Endometrium (tissue), 2 donors: Measurements from ENCODE around the gene MAT2B.
A peak's percentile ranks its signal among the peaks of the same experiment; 100 is the strongest.

ENCODE experiments used
- FAIRE-seq: peaks from 2 replicates; lab custom pipeline; 2012; peaks lifted over from hg19 to GRCh38; lab: Jason Lieb, UNC
- donor health status: control.
- donor health status: control.

MAT2B gene

DNA sequence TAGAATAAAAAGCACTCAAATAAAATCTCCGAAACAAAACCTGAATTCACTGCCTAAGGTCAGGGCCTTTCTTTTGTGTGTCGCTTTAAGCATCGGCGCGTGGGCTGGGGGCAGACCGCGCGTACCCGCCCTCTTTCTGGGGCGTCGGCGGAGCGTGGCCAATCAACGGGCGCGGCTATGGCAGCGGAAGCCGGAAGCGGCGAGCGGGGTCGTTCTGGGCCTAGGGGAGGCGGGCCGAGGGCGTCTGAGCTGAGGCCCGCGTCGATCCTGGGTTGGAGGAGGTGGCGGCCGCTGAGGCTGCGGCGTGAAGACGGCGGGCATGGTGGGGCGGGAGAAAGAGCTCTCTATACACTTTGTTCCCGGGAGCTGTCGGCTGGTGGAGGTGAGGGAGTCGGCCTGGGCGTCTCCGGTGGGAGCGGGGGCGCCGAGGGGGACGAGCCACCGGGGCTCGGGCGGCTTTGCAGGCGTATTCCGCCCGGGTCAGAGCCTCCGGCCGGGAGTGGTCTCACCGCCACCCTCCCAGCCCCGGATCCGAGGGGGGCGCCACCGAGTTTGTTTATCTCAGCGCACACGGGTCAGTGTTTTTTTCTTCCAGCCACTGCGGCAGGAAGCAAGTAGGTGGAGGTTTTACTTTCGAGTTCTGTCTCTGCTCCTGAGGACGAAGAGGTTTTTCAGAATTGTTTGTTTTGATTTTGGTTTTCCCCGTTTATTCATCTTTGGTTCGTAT, at the start of gene MAT2B:
Gene MAT2B, plus strand, starts transcription at position 252 of the 727 bp plus-strand sequence. Its CDS starts 68 bp downstream, at position 320.
- FAIRE-seq: peak; percentile 76

DNA sequence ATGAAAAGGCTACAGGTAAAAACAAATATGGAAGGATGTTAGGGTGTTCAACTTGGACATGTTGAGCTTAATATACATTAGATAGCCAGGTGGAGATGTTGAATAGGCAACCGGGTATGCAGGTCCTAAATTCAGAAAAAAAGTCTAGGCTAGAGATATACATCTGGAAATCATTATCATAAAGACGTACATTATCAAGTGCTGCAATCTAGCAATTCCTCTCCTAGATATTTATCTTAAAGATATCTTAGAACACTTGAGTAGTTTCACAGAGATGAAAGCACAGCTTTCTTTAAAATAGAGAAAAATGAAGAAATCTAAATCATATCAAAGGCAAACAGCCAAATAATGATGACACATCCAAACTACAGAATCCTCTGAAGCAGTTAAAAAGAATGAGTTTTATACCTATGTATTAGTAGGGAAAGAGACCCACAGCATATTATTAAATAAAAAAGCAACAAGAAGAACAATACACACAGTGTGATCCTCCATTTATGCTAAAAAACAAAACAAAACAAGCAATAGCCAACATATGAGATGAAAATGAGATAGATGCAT, 49.3 kb upstream of the MAT2B start:
- no peak for FAIRE-seq

DNA sequence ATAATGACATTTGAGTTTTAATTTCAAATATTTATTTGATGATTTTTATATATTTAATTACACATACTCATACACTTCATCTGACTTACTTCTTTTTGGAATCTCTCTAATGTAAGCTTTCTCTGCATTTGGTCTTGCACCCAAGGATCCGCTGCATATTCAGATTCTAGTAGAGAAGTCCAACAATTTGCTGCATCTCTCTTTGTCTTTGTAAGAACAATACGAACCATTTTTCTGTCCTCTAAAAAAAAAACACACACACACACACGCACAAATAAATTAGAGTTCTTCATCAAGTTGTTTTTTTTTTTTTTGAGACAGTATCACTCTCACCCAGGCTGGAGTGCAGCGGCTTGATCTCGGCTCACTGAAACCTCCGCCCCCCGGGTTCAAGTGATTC, 48.6 kb upstream of the MAT2B start:
- FAIRE-seq: no peak

DNA sequence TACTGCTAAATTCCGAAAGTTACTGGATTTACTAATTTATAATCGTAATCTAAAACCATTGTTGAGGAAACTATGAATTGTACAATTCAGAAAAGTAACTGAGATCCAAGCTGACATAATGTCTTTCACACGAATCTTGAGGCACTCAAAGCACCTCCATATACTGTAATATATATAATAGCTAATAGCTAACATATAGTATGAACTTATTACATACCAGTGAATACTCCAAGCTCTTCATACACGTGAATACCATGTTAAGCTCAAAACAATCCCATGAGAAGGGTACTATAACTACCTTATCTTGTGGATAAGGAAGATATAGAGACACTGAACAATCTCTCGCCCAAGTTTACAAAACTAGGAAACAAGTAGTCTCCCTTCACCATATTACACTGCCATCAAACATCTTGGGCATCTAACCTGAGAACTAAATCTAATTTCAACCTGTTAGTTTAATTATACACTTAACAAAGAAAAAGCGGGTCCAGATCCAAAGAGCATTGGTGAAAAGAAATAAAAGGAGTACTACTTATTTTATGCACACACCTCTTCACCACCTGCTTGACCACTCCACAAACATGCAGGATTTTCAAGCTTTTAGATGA, 46.5 kb upstream of the MAT2B start:
- no peak for FAIRE-seq

DNA sequence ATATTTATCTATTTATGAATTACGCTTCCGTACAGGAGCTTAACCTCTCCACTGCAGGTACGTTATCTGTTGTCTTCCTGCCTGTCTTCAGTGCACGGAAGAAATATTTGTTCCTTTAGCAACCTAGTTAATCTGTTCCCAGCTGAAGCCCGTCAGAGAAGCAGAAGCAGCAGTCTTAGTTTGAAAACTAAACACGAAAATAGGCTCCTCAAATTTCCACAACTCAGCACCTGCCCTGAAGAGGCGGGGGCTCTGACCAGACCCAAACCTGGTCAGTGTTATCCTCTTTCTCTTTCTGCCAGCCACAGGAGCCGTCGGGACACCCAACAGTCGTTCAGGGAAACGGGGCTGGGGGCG, 46.0 kb upstream of the MAT2B start:
- FAIRE-seq: no peak

DNA sequence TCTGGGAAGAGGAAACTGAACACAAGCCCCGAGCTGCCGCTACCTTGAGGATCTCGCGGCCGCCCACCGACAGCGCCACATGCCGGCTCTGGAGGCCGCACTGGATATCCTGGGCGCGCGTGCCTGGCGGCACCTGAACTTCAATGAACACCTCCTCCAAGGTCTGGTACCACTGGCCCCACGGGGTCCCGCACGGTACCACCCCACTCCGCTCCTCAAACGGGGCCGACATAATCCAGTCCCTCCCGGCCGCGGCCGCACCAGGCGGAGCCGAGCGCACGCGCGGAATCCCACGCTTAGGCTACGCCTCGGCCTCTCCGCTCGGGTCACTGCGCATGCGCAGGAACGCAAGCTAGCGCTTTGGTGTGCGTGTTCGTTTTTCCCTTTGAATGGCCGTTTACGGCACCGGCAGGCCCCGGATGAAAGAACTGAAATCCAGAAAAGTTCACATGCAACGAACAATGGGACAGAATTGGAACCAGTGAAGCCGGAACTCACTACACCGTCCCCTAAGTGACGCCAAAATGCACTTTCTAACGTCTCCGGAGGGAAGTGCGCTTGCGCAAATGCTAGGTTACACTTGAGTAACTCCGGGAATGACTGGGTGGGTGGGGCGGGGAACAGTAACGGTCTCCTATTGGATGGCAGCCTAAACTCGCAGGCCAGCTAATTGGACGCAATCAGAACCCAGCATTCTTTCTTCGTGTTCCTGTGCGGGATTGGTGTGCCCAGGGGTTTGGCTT, 45.4 kb upstream of the MAT2B start, which contains the start of gene NUDCD2:
Gene NUDCD2, minus strand, starts transcription at position 284 of the 743 bp plus-strand sequence. Its CDS starts 52 bp downstream, at position 232.
- FAIRE-seq: no peak

DNA sequence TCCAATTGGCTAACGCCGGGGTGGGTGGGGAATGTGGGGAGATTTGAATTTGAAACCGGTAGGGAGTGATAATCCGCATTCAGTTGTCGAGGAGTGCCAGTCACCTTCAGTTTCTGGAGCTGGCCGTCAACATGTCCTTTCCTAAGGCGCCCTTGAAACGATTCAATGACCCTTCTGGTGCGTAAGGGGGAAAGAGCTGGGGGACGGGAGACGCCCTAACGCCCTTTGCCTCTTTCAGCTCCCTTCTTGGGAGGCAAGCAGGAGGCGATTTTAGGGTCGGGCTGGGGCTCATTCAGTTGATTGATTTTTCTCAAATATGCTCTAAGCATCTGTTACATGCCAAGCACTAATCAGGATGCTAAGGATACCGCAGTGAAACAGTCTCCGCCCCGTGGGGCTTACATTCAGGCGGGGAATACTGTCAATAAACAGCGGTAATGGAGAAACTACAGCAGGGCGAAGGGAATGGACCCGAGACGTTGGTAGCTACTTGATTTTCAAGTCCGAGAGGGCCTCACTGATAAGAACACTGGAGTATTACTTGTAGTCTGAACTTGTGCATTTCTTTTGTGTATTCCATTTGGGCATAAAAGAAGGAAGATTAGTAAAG, 44.8 kb upstream of the MAT2B start, which contains the start of gene HMMR:
Gene HMMR, plus strand, starts transcription at position 71 of the 610 bp plus-strand sequence. Its CDS starts 61 bp downstream, at position 132.
- FAIRE-seq: no peak

DNA sequence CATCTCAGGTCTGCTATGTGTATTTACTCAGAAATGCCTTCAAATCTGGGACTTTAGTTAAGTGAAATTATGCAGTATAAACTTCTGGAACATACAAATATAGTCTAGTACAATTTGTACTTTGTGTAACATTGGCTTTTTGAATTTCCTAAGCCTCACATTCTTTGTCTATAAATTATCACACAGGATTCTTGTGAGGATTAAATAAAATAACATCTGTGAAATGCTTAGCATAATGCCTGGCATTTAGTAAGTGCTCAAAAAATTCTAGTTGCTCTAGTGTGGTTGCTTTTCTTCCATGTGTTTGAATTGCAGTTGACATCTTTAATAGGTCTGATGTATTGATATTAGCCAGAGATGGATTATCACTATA, 42.4 kb upstream of the MAT2B start:
- FAIRE-seq: no peak

DNA sequence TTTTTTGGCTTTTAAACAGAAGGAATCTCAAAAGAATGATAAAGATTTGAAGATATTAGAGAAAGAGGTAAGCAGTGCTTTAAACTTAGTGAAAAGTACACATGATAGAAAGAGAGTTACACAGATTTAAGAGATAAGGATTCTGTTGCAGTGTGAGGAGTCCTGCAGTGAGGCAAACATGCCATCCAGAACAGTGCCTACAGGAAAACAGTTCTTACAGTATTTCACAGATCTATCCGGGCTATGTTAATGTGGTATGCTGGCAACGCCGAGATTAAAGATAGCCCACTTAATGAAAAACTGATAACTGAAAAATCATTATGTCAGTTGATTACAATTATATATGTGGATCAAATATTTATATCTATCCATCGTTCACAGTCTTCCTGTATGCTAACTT, 37.7 kb upstream of the MAT2B start:
- FAIRE-seq: no peak

DNA sequence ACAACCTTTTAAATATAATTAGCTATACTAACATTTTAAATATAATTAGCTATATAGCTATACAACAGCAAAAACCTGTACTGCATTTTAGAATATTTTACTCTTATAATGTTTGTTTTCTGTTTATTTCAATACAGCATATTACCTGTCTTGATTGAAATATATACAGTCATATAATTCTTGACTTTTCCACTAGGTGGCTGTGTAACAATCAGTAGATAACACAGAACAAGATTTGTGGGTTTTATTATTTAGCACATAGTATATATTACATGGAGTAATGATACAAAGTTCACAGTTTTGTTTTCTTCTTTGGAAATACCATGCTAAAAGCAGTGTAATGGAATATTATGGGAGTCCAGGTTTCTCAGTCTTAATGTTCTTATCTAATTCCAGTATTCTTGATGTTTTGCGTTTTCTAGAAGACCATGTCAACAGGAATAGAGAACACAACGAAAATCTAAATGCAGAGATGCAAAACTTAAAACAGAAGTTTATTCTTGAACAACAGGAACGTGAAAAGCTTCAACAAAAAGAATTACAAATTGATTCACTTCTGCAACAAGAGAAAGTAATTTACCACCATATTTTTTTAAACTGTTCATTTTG, 31.7 kb upstream of the MAT2B start:
- FAIRE-seq: peak; percentile 79

DNA sequence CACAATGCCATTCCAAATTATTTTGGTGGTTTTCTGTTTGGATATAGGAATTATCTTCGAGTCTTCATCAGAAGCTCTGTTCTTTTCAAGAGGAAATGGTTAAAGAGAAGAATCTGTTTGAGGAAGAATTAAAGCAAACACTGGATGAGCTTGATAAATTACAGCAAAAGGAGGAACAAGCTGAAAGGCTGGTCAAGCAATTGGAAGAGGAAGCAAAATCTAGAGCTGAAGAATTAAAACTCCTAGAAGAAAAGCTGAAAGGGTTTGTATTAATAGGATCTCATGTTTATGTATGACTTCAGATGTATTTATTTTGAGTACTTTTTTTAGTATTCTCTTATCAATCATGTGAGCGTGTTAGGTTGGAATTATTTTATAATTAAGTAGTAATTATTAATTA, 30.0 kb upstream of the MAT2B start:
- no peak for FAIRE-seq

DNA sequence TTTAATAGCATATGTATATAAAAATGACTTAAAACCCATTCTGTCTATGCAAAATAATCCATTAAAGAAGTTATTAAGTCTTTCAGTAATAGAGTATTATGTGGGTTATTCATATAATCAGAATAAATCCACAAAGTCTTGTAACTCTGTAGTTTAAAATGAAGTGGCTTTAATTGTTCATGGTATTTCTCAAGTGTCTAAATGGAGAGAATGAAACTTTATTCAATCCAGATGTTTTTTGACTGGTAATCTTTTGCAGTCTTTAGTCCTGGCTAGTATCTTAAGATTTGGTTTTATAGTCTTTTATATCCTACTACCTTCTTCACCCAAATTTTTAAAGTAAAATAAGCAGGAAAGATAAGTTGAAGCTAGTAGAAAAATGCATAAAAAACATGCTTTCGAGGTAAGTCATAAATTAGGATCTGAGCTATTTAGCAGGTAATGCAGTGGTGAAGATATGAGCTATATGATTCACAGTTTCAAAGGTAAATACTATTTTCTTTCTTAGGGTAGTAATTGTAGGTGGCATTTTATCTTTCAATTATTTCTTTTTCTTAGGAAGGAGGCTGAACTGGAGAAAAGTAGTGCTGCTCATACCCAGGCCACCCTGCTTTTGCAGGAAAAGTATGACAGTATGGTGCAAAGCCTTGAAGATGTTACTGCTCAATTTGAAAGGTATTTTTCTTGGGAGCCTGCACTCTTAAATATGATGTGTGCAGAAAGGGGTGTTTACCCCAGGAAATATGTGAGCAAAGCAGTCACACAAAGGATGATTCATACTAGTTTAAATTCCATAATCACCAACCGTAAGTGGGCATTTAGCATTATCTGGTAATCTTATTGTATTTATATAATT, 27.1 kb upstream of the MAT2B start:
- peak; percentile 77 for FAIRE-seq

DNA sequence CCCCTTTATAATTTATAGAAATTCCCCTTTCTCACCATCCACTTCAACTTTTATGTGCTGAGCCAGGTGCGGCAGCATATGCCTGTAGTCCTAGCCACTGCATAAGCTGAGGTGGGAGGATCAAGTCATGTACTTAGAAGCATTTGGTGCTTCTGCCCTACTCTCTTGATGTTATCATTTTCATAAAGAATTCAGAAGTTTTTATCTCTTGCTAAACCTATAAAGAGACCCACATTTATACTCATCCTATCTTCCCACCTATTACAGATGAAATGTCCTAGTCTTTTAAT, 26.5 kb upstream of the MAT2B start:
- FAIRE-seq: no peak

DNA sequence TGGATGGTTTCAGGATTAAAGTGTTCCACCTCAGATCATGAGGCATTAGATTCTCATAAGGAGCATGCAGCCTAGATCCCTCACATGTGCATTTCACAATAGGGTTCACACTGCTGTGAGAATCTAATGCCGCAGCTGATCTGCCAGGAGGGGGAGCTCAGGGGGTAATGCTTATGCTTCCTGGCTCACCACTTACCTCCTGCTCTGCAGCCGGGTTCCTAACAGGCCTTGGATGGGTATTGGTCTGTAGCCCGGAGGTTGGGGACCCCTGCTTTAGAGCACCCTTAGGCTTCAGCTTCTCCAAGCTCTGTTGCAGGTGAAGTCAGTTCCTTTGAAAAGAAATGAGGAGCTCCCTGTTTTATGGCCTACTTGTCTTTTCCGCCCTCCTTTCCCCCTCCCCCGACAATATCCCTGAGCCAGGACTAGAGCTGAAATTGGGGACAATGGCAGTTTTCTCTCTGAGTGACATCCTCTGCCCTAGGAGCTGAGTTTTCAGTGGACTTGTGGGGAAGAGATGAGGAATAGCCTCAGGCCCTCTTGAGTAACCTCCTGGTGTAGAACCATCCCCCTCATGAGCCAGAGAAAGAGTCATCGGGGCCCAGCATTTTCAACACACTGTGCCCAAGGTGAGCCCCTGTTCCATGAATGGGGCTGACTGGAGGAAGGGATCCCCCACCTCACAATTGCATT, 16.2 kb upstream of the MAT2B start:
- FAIRE-seq: no peak

DNA sequence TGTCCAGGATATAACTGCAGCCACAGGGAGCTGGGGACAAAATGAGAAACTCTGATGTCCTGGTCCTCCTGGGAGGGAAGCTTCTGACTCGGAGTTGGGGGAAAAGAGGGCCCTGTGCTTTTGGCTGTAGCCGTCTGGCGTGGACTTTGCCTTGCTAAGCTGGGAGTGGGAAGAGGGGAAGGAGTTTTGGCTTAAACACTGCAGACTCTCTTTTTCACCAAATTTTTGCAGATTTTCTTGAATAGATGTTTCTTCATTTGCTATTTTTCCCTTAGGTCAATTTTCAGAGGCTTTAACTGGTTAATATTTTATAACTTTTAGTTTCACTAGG, 15.7 kb upstream of the MAT2B start:
- FAIRE-seq: no peak

DNA sequence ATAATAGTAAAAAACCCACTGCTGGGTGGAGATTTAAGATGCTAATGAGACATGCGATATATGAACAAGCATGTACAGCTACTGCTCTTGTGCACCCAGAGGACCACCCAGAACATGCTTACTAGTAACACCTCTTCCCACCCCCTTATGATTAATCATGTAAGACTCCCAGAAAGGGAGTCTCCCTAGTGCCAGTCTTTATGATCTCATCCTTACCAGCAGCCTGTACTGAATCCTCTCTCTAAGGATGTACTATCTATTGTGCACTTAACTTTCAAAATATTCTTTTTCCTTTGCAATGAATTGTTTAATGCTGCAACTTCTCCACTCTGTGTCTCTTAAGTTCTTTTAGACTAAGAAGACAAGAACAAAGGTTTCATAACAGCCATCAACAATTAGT, 9.1 kb upstream of the MAT2B start:
- no peak for FAIRE-seq

DNA sequence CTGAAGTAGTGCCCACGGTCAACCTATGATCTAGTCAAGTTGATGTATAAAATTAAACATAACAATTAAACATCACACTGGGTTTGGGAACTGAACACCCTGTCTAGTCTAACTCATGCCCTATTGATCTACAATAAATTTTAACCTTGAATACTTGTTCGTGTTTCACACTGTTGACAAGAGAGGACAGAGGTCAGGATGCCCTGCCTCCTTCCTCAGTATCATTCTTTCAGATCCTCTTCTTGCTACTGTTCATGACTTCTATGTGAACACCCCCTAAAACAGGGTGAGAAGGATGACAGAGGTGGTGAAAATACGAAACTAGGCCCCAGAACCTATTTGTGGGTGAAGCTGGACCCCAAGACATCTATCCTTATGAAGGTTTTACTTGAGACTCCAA, 8.1 kb upstream of the MAT2B start:
- no peak for FAIRE-seq

DNA sequence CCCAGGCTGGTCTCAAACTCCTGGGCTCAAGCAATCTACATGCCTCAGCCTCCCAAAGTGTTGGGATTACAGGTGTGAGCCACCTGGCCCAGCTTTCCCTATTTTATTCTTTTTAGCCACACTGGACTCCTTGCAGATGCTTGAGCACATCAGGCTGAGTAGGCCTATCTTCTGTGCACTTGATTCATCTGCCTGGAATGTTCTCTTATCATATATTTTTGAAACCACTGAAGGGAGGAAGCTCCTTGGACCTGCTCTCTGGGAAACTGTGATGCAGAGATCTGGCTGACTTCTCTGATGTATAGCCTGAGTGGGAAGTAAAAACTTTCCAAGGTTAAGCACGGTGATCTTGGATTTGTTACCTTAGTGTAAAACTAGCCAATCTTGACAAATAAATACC, 6.5 kb upstream of the MAT2B start:
- FAIRE-seq: no peak

DNA sequence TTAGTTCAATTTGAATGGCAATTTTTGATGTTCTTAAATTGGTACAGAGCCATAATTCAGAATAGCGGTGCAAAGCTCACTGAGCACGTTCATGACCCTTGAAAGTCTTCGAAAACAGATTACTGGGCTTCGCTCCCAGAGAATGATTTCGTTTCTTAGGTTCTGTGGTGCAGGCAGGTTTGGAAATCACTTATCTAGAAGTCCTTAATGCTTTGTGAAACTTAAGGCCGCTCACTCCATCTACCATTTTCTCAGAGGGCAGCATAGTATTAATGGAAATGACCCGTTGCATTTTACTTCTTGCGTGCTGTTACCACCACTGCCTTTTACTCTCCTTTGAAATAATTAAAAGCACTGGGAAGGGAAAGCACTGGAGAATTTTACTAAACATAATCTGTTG, 2.9 kb upstream of the MAT2B start:
- FAIRE-seq: no peak

DNA sequence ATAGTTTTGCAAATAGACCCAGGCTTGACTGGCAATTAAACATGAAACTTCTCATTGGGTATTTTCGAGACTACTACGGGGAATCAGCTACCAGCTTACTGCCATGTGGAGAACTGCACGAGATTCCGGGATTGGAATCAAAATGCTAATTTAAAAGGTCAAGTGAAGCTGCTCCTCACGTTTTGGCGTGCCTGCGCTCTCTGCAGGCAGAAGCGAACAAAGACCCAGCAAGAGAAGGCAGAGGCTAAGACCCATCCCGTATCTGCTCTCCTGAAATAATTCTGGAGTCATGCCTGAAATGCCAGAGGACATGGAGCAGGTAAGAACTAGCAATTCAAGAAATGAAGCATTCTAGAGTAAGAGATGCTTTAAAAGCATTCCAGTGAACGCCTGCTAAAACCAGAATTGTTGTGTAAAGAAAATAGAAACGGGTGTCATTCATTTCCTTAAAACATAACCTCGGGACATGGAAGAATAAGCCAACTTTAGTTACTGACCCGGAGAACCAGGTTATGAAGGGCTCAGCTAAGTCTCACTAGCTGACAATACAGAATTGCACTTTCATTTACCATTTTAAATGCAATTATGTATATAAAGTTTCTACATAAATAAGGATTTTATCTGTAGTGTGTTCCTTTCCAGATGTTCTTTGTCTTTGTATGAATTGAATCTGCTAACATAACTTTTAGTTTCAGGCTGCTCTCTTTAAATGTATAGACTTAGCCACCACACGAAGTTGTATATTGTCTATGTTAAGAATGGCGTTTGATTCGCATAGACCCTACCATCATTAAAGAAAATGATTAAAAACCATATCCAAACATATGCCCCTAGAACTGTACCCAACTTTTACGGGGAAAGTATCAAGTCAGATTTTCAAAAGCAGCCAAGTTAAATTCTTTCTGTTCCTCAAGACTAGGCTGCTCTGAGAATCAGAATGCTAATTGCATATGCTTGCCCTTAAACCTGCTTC, 2.0 kb upstream of the MAT2B start:
- peak; percentile 35 for FAIRE-seq
